Erythroblast (primary cell): ENCODE results near the gene FOSL1.

Experiments
- GATA1 ChIP-seq: IDR thresholded peaks from 2 replicates; pipeline ENCODE4 v1.6.1; 2011; ENCODE audit warnings: low read depth, mild to moderate bottlenecking, control low read depth, low read length, moderate library complexity
- POLR2A ChIP-seq: IDR thresholded peaks from 2 replicates; pipeline ENCODE4 v1.6.1; 2011; ENCODE audit warnings: mild to moderate bottlenecking, low read length

GRCh38 chr11:65934014-65934413, 33.8 kb upstream of the FOSL1 start:
- TF ChIP-seq POLR2A (no peak), GATA1 (peak; percentile 24)
